GM23338 (cell line): ENCODE measurements around the gene FAM89B.

Experiments
- EZH2 ChIP-seq: fragments of 200-600 bp; sonication (generic); IDR thresholded peaks from one replicate; pipeline ENCODE4 v1.8.0; 2017; ENCODE audit warnings: antibody characterized with exemption, mild to moderate bottlenecking, low read depth; ENCODE audit not compliant: unreplicated experiment
- POLR2AphosphoS5 ChIP-seq: IDR thresholded peaks from 2 replicates; pipeline ENCODE4 v1.6.1; 2016; ENCODE audit warnings: antibody characterized with exemption, low read depth
- TF ChIP-seq, protein P1 (sequence below), 2 experiments: fragments of 200-600 bp in 1 of 2; sonication (generic) in 1 of 2; conservative IDR thresholded peaks; 2 replicates each; pipeline versions ENCODE4 v1.5.1 to v1.6.1; 2016 to 2017; ENCODE audit warnings: antibody characterized with exemption in 2 of 2, low read depth in 2 of 2, mild to moderate bottlenecking in 2 of 2, moderate library complexity in 1 of 2
- TF ChIP-seq, protein P2 (sequence below): IDR thresholded peaks from one replicate; pipeline ENCODE4 v1.6.1; 2018; ENCODE audit warnings: antibody characterized with exemption; ENCODE audit not compliant: unreplicated experiment

DNA sequence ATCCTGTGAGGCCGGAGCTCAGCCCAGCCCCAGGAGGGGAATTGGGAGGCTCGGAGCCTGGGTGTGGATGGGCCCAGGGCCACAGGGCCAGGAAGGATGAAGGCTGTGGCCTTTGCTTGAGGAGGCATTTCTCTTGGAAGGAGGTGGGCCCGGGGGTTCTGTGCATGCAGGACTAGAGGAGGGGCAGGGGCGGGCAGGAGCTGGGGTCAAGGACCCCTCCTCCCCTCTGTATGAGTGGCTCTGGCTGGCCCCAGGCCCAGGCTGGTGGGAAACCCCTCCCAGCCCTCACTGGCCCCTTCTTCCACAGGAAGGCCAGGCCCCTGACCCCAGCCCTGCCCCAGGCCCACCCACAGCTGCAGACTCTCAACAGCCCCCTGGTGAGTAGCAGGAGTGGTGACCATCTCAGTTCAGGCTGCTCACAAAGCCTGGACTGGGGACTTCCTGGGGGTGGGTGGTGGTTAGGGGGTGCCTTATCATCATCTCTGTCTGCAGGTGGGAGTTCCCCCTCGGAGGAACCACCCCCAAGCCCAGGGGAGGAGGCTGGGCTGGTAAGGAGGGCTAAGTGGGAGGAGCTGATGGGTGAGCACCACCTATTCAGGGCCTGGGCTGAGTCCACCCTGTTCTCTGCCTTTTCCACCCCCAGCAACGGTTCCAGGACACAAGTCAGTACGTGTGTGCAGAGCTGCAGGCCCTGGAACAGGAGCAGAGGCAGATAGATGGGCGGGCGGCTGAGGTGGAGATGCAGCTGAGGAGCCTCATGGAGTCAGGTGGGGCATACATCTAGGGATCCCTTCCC is 17.3 kb downstream of the FAM89B start:
- TF ChIP-seq, protein P1, sequence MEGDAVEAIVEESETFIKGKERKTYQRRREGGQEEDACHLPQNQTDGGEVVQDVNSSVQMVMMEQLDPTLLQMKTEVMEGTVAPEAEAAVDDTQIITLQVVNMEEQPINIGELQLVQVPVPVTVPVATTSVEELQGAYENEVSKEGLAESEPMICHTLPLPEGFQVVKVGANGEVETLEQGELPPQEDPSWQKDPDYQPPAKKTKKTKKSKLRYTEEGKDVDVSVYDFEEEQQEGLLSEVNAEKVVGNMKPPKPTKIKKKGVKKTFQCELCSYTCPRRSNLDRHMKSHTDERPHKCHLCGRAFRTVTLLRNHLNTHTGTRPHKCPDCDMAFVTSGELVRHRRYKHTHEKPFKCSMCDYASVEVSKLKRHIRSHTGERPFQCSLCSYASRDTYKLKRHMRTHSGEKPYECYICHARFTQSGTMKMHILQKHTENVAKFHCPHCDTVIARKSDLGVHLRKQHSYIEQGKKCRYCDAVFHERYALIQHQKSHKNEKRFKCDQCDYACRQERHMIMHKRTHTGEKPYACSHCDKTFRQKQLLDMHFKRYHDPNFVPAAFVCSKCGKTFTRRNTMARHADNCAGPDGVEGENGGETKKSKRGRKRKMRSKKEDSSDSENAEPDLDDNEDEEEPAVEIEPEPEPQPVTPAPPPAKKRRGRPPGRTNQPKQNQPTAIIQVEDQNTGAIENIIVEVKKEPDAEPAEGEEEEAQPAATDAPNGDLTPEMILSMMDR (conservative IDR thresholded peaks at IDR 0.05; ENCODE audit: low read depth in 2 of 2) = no peak
- TF ChIP-seq POLR2AphosphoS5 = no peak
- no peak for TF ChIP-seq EZH2
- TF ChIP-seq, protein P2, sequence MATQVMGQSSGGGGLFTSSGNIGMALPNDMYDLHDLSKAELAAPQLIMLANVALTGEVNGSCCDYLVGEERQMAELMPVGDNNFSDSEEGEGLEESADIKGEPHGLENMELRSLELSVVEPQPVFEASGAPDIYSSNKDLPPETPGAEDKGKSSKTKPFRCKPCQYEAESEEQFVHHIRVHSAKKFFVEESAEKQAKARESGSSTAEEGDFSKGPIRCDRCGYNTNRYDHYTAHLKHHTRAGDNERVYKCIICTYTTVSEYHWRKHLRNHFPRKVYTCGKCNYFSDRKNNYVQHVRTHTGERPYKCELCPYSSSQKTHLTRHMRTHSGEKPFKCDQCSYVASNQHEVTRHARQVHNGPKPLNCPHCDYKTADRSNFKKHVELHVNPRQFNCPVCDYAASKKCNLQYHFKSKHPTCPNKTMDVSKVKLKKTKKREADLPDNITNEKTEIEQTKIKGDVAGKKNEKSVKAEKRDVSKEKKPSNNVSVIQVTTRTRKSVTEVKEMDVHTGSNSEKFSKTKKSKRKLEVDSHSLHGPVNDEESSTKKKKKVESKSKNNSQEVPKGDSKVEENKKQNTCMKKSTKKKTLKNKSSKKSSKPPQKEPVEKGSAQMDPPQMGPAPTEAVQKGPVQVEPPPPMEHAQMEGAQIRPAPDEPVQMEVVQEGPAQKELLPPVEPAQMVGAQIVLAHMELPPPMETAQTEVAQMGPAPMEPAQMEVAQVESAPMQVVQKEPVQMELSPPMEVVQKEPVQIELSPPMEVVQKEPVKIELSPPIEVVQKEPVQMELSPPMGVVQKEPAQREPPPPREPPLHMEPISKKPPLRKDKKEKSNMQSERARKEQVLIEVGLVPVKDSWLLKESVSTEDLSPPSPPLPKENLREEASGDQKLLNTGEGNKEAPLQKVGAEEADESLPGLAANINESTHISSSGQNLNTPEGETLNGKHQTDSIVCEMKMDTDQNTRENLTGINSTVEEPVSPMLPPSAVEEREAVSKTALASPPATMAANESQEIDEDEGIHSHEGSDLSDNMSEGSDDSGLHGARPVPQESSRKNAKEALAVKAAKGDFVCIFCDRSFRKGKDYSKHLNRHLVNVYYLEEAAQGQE = no peak
